ENCODE results near the gene ARHGAP28. TPM values are rescaled to one million over a fixed set of nuclear protein-coding genes. Genes with fewer than 3 reads are reported as not detected.

Gene ARHGAP28
- total RNA-seq: not detected

- H3K27me3 Mint-ChIP-seq: peaks cover 16% of the 10 kb centered on the region
- H3K4me1 Mint-ChIP-seq: peaks cover 5% of the 10 kb centered on the region
- no peaks in the 10 kb centered on the region for H3K9me3 Mint-ChIP-seq
- peaks cover 1% of the 10 kb centered on the region for H3K36me3 Mint-ChIP-seq
- ATAC-seq (ENCODE audit: low read depth): peak; percentile 73
- DNase-seq: peak; percentile 53
- POLR2A ChIA-PET: no interaction called here
- H3K27ac Mint-ChIP-seq: no peak within 1 kb of the TSS
- H3K4me3 Mint-ChIP-seq: peak within 1 kb of the TSS; percentile 77
Measured at GRCh38 chr18:6729247-6730091, at the start of gene ARHGAP28. TSS of gene ARHGAP28 (plus strand) at chr18:6729716. CDS start at chr18:6729822, 106 bp downstream.

GRCh38 chr18:6681331-6681875, 48.1 kb upstream of the ARHGAP28 start:
- ATAC-seq (ENCODE audit: low read depth) (no peak), DNase-seq (no peak)
- Mint-ChIP-seq H3K27ac (no peak overlapping the region), H3K4me3 (no peak overlapping the region), H3K4me1 (no peaks in the 10 kb centered on the region), H3K9me3 (peaks cover 3% of the 10 kb centered on the region), H3K27me3 (no peaks in the 10 kb centered on the region), H3K36me3 (no peaks in the 10 kb centered on the region)
- POLR2A ChIA-PET: no interaction called here

GRCh38 chr18:6682437-6683111, 46.9 kb upstream of the ARHGAP28 start:
- no peaks in the 10 kb centered on the region for H3K27me3 Mint-ChIP-seq
- peaks cover 3% of the 10 kb centered on the region for H3K9me3 Mint-ChIP-seq
- DNase-seq (no peak), ATAC-seq (ENCODE audit: low read depth) (no peak)
- H3K27ac Mint-ChIP-seq: no peak overlapping the region
- H3K4me1 Mint-ChIP-seq: no peaks in the 10 kb centered on the region
- POLR2A ChIA-PET: no interaction called here
- no peak overlapping the region for H3K4me3 Mint-ChIP-seq
- H3K36me3 Mint-ChIP-seq: no peaks in the 10 kb centered on the region

GRCh38 chr18:6683112-6683876, 46.2 kb upstream of the ARHGAP28 start:
- Mint-ChIP-seq H3K36me3 (no peaks in the 10 kb centered on the region), H3K27ac (no peak overlapping the region), H3K4me1 (no peaks in the 10 kb centered on the region), H3K4me3 (no peak overlapping the region), H3K27me3 (no peaks in the 10 kb centered on the region), H3K9me3 (peaks cover 3% of the 10 kb centered on the region)
- ATAC-seq (ENCODE audit: low read depth) (no peak), DNase-seq (no peak)
- POLR2A ChIA-PET: no interaction called here

GRCh38 chr18:6687676-6688075, 41.8 kb upstream of the ARHGAP28 start:
- Mint-ChIP-seq H3K9me3 (peaks cover 3% of the 10 kb centered on the region), H3K4me3 (no peak overlapping the region)

GRCh38 chr18:6708890-6709289, 20.6 kb upstream of the ARHGAP28 start:
- peaks cover 2% of the 10 kb centered on the region for H3K9me3 Mint-ChIP-seq
- POLR2A ChIA-PET: no interaction called here
- H3K4me1 Mint-ChIP-seq: no peaks in the 10 kb centered on the region
- no peaks in the 10 kb centered on the region for H3K36me3 Mint-ChIP-seq
- H3K4me3 Mint-ChIP-seq: no peak overlapping the region
- no peak overlapping the region for H3K27ac Mint-ChIP-seq
- no peak for ATAC-seq (ENCODE audit: low read depth)
- no peak for DNase-seq
- no peaks in the 10 kb centered on the region for H3K27me3 Mint-ChIP-seq

More at GRCh38 chr18:6687676-6688075, 41.8 kb upstream of the ARHGAP28 start:
- no peaks in the 10 kb centered on the region for H3K4me1 Mint-ChIP-seq
- no peaks in the 10 kb centered on the region for H3K36me3 Mint-ChIP-seq
- H3K27me3 Mint-ChIP-seq: no peaks in the 10 kb centered on the region
- POLR2A ChIA-PET: no interaction called here
- H3K27ac Mint-ChIP-seq: no peak overlapping the region
- ATAC-seq (ENCODE audit: low read depth) (no peak), DNase-seq (no peak)

GRCh38 chr18:6711467-6711866, 18.0 kb upstream of the ARHGAP28 start:
- no peak for DNase-seq
- no peak overlapping the region for H3K4me3 Mint-ChIP-seq
- H3K9me3 Mint-ChIP-seq: peaks cover 2% of the 10 kb centered on the region
- H3K36me3 Mint-ChIP-seq: no peaks in the 10 kb centered on the region
- H3K27me3 Mint-ChIP-seq: no peaks in the 10 kb centered on the region
- no peak overlapping the region for H3K27ac Mint-ChIP-seq
- no peaks in the 10 kb centered on the region for H3K4me1 Mint-ChIP-seq
- ATAC-seq (ENCODE audit: low read depth): no peak
- POLR2A ChIA-PET: no interaction called here

GRCh38 chr18:6712401-6712800, 17.1 kb upstream of the ARHGAP28 start:
- Mint-ChIP-seq H3K9me3 (no peaks in the 10 kb centered on the region), H3K36me3 (no peaks in the 10 kb centered on the region), H3K4me3 (no peak overlapping the region), H3K4me1 (no peaks in the 10 kb centered on the region), H3K27me3 (no peaks in the 10 kb centered on the region), H3K27ac (no peak overlapping the region)
- no peak for ATAC-seq (ENCODE audit: low read depth)
- DNase-seq: no peak
- POLR2A ChIA-PET: no interaction called here

- Mint-ChIP-seq H3K36me3 (no peaks in the 10 kb centered on the region), H3K27me3 (no peaks in the 10 kb centered on the region), H3K4me3 (no peak overlapping the region), H3K4me1 (no peaks in the 10 kb centered on the region), H3K27ac (no peak overlapping the region), H3K9me3 (no peaks in the 10 kb centered on the region)
- no peak for ATAC-seq (ENCODE audit: low read depth)
- POLR2A ChIA-PET: no interaction called here
- DNase-seq: no peak
Measured at GRCh38 chr18:6714010-6714409, 15.5 kb upstream of the ARHGAP28 start.

- H3K27me3 Mint-ChIP-seq: no peaks in the 10 kb centered on the region
- no peaks in the 10 kb centered on the region for H3K36me3 Mint-ChIP-seq
- no peaks in the 10 kb centered on the region for H3K4me1 Mint-ChIP-seq
- no peak overlapping the region for H3K4me3 Mint-ChIP-seq
- DNase-seq (no peak), ATAC-seq (ENCODE audit: low read depth) (no peak)
- no peak overlapping the region for H3K27ac Mint-ChIP-seq
- POLR2A ChIA-PET: no interaction called here
- H3K9me3 Mint-ChIP-seq: no peaks in the 10 kb centered on the region
Measured at GRCh38 chr18:6718267-6718666, 11.2 kb upstream of the ARHGAP28 start.

- Mint-ChIP-seq H3K27ac (no peak overlapping the region), H3K36me3 (no peaks in the 10 kb centered on the region), H3K9me3 (no peaks in the 10 kb centered on the region), H3K4me1 (no peaks in the 10 kb centered on the region), H3K4me3 (no peak overlapping the region), H3K27me3 (no peaks in the 10 kb centered on the region)
- no peak for ATAC-seq (ENCODE audit: low read depth)
- DNase-seq: no peak
- POLR2A ChIA-PET: no interaction called here
Measured at GRCh38 chr18:6719098-6719846, 10.2 kb upstream of the ARHGAP28 start.

GRCh38 chr18:6719910-6720683, 9.4 kb upstream of the ARHGAP28 start:
- no peak for DNase-seq
- no peak for ATAC-seq (ENCODE audit: low read depth)
- Mint-ChIP-seq H3K27ac (no peak overlapping the region), H3K4me1 (no peaks in the 10 kb centered on the region), H3K4me3 (no peak overlapping the region), H3K36me3 (no peaks in the 10 kb centered on the region), H3K27me3 (no peaks in the 10 kb centered on the region), H3K9me3 (no peaks in the 10 kb centered on the region)
- POLR2A ChIA-PET: no interaction called here
